GM03348 (cell line): ENCODE results near the gene PIGN.
A peak's percentile ranks its signal among the peaks of the same experiment; 100 is the strongest.

Experiments
- DNase-seq: peaks from one replicate; pipeline ENCODE4 v3.0.0; 2012; ENCODE audit warnings: low spot score

The PIGN gene

DNA sequence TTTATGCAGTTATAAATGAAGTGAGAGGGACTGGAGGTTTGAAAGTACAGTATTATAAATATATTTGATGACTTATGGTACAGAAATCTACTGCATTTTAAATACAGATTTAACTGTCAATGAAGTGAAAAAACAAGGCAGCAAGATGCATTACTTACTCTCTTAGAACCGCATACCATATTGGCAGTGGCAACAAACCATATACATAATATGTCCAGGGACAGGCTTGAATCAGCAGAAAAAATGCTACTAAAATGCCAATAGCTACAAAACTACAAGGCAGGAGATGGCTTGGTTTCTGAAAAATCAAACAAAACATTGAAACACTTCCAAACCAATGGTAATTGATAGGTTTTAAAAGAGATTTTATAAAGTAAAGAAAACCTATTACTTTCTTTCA, 77.2 kb downstream of the PIGN start:
- no peak for DNase-seq

DNA sequence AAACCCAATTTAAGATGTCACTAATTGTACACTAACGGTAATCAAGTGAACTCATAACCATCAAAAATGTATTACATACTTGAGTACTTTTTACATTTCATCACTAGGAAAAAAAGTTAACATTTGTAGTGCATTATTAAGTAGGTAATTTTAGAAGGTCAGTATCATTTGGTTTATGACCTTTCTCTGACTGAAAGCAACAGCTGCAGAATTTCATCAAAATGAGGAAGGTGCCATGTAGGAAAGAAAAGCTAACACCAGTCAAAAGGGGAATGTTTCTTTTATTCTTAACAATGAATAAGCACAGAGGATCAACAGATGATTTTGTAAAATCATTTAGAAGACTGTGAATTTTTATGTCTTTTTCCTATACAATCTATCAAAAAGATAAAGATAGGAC, 79.0 kb downstream of the PIGN start:
- DNase-seq, result no peak

DNA sequence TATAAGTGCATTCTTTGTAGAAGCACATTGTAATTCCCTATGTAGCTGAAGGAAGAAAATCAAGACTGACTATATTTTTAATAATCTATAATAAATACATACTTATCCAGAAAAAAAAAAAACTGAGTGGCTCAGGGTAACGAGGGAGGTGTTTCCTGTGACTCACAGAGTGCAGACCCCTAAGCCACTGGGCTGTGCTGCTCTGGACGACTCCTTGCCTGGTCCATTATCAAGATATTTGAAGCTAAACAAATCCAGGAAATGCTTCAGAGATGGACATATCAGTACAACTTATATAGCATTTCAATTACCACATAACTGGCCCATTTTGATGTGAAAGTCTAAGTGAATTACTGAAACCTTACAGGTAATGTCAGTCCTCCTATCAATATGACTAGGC, 80.6 kb downstream of the PIGN start:
- no peak for DNase-seq

DNA sequence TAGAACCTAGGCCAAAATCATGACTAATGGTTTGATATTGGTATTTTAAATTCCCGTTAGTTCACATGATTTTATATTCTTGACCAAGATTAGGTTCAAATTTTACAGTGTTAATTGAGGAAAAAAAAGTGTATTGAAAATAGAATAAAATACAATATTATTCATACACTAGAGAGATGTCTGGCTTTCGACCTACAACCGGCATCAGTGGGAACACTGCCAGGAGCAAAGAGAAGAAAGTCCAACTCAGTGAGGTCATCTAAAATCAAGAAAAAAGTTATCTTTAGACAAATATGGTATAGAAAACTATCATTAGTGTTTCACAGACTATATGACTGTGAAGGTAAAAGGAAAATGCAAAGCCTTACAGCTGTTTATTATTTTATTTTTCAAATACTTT, 81.5 kb downstream of the PIGN start:
- DNase-seq, result no peak

DNA sequence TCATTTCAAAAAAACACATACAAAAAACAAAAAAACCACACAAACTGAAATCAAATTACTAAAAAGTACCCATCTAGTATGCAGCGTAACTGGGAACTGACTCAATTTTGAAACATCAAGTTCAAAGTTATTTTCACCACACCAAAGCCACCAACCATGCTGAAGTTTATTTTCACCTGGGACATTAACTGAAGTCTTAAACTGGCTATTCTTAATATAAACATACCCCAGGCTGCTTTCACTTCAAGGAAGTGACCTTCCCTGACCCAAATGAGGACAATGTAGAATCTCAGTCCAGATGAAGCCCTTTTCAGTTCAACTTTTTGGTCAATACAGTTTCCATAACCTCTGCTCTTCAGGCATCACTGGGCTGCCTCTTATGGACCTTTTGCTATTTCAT, 84.6 kb downstream of the PIGN start:
- DNase-seq, result no peak

DNA sequence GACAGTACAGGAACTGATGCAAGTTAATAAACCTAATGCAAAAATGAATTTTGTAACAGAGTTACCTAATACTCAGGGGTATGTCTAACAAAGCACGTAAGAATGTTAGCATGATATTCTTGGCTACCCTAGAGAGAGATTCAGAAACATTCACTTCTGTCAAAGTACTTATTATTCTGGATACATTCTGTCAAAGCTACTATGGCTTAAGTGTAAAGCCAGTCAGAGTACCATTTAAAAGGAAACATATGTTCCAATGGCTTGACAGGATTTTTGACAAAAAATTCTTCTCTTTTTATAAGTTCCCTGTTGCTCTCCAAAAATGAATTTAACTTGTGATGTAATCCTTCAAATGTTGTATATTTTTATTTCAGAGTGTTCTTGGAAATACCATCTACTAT, 85.5 kb downstream of the PIGN start:
- DNase-seq, result peak; percentile 16

DNA sequence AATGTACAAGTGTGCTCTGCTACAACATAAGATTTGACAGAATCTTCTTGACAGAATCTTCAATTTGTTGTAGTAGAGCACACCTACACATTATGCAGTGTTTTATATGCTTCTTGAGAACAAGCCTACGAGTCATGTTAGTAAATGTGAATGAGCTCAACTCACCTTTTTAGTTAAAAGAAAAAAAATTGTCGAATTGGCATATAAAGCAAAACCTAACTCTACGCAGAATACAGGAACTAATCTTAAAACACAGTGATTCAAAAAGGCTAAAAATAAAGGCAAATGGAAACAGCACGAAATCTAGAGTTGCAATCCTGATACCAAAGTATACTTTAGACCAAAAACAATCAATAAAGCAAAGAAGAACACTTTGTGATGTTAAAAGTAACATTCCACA, 87.9 kb downstream of the PIGN start:
- no peak for DNase-seq

DNA sequence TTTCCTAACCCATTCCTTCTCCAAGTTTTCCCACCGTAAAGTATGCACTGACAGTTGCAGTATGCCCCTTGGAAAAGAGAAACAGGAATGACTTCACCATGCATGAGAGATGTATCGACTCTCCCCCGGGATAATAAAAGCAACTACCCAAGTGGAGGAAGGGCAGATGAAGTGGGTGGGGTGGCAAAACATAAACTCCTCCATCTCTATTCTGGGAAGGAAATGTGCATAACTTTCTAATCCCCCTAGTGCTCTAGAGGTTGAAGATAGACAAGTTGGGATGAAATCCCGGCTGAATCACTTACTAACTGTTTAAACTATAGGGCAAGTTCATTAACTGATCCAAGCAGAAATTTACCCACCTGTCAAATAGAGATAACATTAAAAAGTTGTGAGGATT, 89.2 kb downstream of the PIGN start:
- DNase-seq, result no peak

DNA sequence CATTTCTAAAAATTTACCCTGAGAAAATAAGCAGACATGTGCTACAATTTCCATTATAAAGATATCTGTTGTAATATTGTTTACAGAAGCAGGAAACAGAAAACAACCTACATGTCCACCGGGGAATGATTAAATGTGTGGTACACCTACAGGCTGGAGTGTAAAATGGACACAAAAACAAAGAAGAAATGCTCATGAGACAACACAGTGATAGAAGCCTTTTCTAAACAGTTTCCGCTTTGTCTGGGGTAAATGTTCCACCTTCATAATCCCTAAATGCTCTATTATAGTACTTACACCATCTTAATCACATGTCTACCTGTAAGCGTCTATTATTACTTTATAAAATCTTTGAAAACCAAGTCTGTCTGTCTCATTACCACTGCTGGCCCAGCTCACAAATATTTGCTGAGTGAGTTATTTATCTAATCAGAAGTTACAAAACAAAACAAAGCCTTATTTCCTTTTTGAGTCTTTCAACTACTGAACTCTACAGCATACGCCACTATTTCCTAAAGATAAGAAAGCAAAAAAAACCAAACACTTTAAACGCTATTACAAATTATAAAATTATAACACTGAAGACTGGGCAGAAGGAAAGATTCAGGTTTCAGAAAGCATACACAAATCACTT, 95.3 kb downstream of the PIGN start:
- no peak for DNase-seq

DNA sequence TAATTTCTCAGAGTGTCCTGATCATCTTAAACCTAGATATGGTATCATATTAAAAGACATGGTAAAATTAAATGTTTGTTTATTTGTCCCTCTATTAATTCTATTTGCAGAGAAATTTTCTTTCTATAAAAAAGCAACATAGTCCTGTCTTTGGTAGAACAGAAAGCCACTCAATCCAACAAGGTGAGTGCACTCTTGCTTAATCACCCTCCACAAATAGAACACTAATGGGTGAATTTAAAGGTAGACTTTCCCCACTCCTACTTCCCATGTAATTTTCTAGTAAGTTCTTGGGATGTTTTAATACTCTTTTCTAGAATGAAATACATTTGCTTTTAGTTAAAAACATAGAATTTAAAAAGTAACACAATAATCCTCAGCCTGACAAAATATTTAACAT, 97.7 kb downstream of the PIGN start:
- DNase-seq, result no peak

DNA sequence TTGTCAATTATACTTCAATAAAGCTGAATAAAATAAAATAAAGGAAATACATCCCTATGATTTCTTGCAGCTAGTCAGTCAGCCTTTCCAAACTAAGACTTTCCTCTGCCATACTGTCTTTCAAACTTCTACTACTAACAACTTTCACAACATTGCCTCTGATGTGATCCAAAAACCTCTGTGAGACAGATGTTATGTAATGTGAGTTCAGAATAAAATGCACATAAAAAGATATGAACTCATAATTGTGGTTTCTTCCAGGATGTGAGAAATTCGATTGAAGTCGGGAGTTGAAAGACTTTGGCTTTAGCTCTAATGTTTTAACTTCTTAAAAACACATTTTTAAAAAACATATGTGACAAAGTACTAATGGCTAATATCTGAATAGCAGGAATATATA, 98.7 kb downstream of the PIGN start:
- peak; percentile 50 for DNase-seq

DNA sequence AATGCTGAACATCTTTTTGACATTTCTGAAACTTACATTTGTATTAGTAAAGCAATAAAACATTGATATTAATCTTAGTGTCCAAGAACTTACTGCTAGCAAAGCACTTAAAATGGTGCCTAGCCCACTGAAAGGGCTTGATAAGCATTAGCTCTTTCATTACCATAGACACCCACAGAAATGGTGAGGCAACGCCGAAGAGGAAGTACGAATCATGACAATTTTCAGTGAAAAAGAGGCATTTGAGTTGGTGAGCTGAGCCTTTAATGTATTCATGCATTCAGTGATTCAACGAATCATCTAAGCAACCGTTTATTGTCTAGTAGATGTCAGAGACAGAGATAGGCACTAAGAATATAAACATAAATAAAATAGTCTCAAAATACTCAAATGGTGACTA, 101.1 kb downstream of the PIGN start:
- DNase-seq, result no peak

DNA sequence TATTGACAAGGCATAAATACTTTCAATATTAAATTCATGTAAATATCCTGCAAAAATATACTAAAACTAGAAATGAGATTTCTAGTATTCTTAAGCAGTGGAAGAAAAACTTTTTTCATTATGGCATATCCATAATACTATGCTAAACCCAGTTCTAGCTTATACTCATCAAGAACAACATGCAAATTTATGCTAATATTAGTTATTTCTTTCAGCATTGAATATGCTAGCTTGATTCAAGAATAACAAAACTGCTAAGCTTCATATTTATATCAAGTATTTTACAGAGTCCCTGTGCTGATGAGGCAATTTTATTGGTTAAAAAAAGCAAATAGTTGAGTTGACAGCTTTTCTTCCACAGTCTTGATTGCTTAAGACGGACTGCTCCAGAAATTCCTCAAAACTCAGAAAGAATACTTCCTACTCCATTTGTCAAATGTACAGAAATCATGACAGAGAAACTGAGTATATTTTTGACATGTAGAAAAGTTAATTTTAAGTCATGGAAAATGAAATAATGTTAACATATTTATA, 105.0 kb downstream of the PIGN start:
- no peak for DNase-seq

DNA sequence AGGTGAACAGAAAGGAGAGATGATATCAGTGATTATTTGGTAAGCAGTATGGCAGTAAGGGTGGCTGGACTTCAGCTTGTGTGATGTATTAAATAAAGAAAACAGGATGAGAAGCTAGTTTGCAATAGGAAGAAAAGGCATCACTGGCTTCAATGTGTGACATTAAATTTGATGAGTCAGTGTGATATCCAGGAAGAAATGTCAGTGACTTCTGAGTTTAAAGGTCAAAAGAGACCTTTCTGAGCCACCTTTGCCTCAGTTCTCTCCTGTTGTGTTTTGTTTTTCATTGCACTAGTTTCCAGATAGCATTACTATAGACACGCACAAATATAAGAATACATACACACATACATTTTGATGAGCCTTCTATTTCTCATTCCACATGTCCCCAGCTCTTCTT, 105.6 kb downstream of the PIGN start:
- DNase-seq, result no peak

DNA sequence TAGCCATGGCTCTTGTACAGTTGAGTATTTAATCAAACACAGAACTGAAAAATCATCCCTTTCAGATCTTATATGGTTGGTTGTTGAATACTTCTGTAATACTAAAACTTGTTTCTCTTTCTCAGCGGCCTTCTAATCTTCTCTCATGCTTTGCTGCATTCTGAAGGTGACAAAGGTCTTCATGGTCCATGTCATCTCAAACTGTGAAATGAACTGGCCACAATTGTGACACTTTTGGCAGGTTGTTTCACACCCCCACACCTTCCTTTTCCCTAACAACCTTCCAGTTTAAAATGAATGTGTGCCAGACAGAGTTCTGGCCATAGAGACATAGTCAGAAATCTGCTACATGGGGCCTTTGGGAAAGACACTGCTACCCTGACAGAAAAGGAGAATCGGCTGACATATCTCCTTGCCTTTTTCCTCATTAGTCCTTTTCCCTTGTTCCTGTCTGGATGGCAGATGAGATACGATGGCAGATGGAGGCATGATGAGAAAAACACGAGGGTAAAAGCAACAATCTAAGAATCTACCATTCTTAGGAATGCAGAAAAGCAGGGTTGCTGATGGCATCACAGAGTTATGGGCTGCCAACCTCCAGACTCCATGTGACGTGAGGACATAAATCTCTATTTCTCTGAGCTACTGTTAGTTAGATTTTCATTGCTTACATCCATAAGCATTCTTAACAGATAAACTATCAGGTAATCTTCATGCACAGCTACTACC, 106.5 kb downstream of the PIGN start:
- DNase-seq, result no peak

DNA sequence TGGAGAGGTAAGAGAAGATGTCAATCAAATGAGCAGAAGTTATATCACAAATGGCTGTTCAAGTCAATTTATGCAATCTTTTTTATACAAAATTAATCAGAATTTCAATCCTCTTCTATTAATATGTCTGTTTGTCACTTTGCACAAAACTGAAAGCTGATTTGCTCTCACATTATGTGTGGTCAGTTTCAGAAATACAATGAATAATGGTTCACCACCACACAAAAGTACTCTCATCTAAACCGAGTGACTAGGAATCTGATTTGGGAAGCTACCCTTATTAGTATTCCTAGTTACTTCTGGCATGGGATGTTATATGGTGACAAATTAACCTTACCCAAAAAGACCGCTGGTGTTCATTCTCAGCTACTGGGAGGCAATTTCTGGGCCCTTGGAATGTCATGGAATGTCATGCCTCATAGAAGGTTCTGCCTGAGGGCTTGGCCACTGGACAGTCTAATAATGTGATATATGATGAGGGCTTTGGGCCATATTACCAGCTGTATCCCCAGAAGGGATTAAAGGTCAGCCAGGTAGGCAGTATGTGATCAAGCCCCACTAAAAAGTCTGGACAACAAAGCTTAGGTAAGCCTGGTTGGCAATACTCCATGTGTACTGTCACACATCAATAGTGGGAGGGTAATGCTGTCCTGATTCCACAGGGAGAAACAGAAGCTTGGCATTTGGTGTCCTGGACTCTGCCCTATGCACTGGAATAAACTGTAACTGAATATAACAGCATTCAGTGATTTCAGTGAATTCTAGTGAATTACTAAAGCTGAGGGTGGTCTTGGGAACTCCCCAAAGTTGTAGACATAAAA, 113.2 kb downstream of the PIGN start:
- no peak for DNase-seq

DNA sequence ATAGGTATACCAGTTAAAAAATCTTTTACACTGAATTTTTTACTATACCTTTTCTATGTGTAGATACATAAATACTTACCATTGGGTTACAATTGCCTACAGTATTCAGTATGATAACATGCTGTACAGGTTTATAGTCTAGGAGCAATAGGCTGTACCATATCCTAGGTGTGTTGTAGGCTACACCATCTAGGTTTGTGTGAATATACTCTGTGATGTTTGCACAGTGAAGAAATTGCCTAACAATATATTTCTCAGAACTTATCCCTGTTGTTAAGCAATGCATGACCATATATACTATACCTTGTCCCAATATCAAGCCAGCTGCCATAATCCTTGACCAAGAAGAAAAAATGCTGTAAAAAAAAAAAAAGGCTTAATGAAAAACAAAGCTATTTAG, 114.5 kb downstream of the PIGN start:
- DNase-seq, result no peak

DNA sequence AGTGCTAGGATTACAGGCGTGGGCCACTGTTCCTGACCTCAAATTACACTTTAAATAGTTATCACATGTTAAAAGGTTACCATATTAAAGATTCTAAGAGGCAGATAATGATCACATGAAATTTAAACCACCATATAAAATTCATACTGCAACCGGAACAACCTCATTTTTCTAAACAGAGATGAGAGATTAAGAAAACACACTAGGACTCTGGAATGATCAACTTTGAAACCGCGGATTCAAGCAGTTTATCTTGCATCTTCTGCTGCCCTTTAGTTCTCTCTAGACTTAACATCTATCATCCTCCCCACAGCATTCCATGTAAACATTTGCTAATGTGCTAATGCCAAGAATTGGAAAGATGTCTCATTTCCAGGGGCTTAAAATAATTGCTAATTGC, 115.8 kb downstream of the PIGN start:
- DNase-seq, result no peak

DNA sequence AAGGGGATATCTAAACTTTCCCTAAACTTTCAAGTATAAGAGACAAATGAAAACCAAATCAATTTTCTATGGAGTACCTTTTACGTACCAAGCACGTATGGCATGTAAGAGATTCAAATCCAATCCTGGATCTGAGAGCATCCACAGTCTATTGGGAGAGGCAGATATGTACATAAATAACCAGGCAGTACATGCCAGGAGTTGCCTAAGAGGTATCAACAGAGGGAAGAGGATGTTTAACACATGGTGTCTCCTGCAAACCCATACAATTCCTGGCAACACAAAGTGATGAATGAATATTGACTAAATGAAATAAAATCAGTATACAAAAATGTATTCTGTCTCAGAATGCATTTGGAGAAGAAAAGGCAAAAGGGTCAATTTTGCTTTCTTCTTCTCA, 116.6 kb downstream of the PIGN start:
- DNase-seq, result no peak

DNA sequence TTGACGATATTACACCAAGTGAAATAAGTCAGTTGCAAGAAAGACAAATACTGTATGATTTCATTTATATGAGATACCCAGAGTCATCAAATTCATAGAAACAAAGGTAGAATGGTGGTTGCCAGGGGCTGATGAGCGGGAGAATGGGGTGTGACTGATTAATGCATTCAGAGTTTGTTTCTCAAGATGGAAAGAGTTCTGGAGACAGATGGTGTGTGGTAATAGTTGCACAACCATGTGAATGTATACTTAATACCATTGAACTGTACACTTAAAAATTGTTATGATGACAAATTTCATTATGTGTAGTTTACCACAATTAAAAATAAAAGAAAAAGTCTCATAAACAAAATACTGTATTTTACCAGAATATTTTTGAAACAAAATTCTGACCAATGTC, 117.3 kb downstream of the PIGN start:
- no peak for DNase-seq

DNA sequence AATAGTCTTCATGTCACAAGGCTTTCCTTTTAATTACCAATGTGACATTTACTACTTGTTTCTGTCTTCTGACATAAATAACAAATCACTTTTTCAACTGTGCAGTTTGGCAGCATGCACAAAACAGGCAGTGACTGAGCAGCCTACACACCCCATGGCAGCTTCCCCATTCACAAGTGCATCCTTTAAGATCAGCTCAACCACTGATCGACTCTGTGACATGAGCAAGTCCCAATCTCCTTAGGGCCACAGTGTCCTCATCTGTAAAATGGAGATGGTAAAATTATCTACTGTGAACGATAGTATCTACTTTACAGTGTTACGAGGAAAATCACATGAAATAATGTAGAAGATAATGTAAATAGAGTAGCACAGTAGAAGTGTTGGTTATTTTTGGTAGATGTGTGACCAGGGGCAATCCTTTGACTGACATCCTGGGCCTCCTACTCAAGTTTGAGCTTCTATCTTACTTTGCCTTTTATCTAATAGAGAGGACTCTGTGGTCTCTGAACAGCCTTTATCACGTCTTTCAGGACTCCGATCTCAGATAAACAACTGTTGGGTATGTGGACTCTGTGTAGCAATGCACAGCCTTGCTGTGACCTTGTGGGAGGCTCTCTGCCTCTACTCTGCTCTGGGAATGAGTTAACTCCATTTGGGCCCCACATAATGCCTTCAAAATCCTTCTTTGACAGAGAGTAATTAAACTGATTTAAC, 120.6 kb downstream of the PIGN start:
- DNase-seq, result no peak

DNA sequence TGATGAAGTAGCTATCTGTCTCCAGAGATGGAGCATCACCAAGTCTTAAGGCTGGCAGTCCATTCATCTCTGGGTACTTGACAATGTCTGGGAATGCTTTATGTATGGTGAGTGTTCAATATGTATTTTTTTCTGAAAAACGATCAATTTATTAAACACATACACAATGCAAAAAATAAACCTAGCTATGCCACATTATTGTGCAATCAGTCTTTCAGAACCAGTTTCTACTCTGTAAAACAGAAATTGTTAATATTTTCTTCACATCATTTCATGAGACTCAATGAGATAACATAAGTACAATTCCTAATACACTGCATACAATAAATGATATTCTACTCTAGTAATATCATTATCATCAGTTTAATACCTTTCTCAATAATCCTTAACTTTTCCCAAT, 122.5 kb downstream of the PIGN start:
- DNase-seq, result no peak
